GM20000 (cell line): ENCODE measurements around the gene TMEM258.

Experiments used
- DNase-seq: peaks from one replicate; pipeline ENCODE4 v3.0.0; 2012; ENCODE audit warnings: low spot score
- CTCF ChIP-seq: IDR thresholded peaks from 2 replicates; pipeline ENCODE4 v1.5.1; 2012; ENCODE audit warnings: mild to moderate bottlenecking, control low read depth; ENCODE audit errors: extremely low read depth, missing control alignments

The TMEM258 gene

GRCh38 chr11:61760946-61761345, 31.5 kb downstream of the TMEM258 start:
- no peak for DNase-seq
- no peak for TF ChIP-seq CTCF

- DNase-seq = no peak
- no peak for TF ChIP-seq CTCF
Measured at GRCh38 chr11:61757213-61757862, 35.1 kb downstream of the TMEM258 start.

GRCh38 chr11:61756452-61757212, 35.8 kb downstream of the TMEM258 start:
- peak; percentile 91 for DNase-seq
- TF ChIP-seq CTCF = no peak

GRCh38 chr11:61756147-61756451, 36.3 kb downstream of the TMEM258 start:
- no peak for DNase-seq

GRCh38 chr11:61754534-61755482, 37.6 kb downstream of the TMEM258 start:
- no peak for DNase-seq
- no peak for TF ChIP-seq CTCF

More at GRCh38 chr11:61756147-61756451, 36.3 kb downstream of the TMEM258 start:
- TF ChIP-seq CTCF = no peak

GRCh38 chr11:61753672-61754071, 38.7 kb downstream of the TMEM258 start:
- no peak for DNase-seq
- no peak for TF ChIP-seq CTCF
